Lung (tissue), 12 donors: Measurements from ENCODE around the gene MAP6. TPM values are rescaled to one million over a fixed set of nuclear protein-coding genes. Genes with fewer than 3 reads are reported as not detected.

Experiments used
- ATAC-seq: fragments of 200-7000 bp; cut with Tn5 transposase; one replicate; pipeline ENCODE4 v1.9.1; 2020; ENCODE audit warnings: moderate number of reproducible peaks; ENCODE audit not compliant: insufficient read depth, low FRiP score
- DNase-seq, 3 donors: peaks; one replicate each; pipeline ENCODE4 v3.0.0-alpha.2; 2013 to 2017
- H3K27ac ChIP-seq, 2 donors: one replicate each; pipeline ENCODE4 v1.5.1; 2013; ENCODE audit warnings: mild to moderate bottlenecking in 2 of 2, moderate library complexity in 2 of 2, control low read depth in 1 of 2, inconsistent platforms in 1 of 2, low read depth in 1 of 2, low read length in 1 of 2
- H3K27me3 ChIP-seq, 3 donors: one replicate each; pipeline ENCODE4 v1.5.1; 2013; ENCODE audit warnings: low read length in 2 of 3; ENCODE audit not compliant: control insufficient read depth in 3 of 3, insufficient read depth in 3 of 3
- H3K36me3 ChIP-seq, 4 donors: one replicate each; pipeline ENCODE4 v1.5.1; 2013; ENCODE audit warnings: low read length in 4 of 4, mild to moderate bottlenecking in 1 of 4, moderate library complexity in 1 of 4; ENCODE audit not compliant: control insufficient read depth in 4 of 4, insufficient read depth in 4 of 4
- H3K4me1 ChIP-seq, 5 donors: one replicate each; pipeline ENCODE4 v1.5.1; 2013; ENCODE audit warnings: low read length in 5 of 5, mild to moderate bottlenecking in 2 of 5, moderate library complexity in 1 of 5; ENCODE audit not compliant: control insufficient read depth in 5 of 5, insufficient read depth in 5 of 5
- H3K4me3 ChIP-seq: one replicate; pipeline ENCODE4 v1.5.1; 2013; ENCODE audit warnings: mild to moderate bottlenecking, control low read depth, moderate library complexity
- H3K9ac ChIP-seq, 2 donors: one replicate each; pipeline ENCODE4 v1.5.1; 2013; ENCODE audit warnings: low read length in 2 of 2, control low read depth in 1 of 2; ENCODE audit not compliant: insufficient read depth in 1 of 2
- H3K9me3 ChIP-seq, 4 donors: one replicate each; pipeline ENCODE4 v1.5.1; 2013; ENCODE audit warnings: low read length in 3 of 4, mild to moderate bottlenecking in 1 of 4, moderate library complexity in 1 of 4; ENCODE audit not compliant: control insufficient read depth in 4 of 4, insufficient read depth in 3 of 4
- CTCF ChIP-seq: IDR thresholded peaks from 2 replicates; pipeline ENCODE4 v1.5.1; 2012; ENCODE audit warnings: mild to moderate bottlenecking; ENCODE audit errors: control extremely low read depth, extremely low read depth
- WGBS, 2 donors: extraction: QIAGEN DNeasy Blood & Tissue Kit; methylation state at CpG; one replicate each; pipeline ENCODE4 v1.1.7; 2013; 5-methylcytosine and 5-hydroxymethylcytosine counted together
- polyA plus RNA-seq, 2 donors: library from polyadenylated mRNA; stranded (reverse); fragments of 200-250 nt; gene quantifications; one replicate each; pipeline ENCODE4 v1.2.1, GENCODE V29; 2013
- total RNA-seq, 2 donors: library from RNA; depleted of rRNA in 1 of 2; stranded (reverse); fragments of >200 nt in 1 of 2; gene quantifications; one replicate each; pipeline ENCODE4 v1.2.1, GENCODE V29; 2014 to 2021
- donor health status: control.
- donor health status: control.
- donor health status: Bipolar disorder and iron deficiency.
- donor health status: healthy.
- donor health status: DM: yes; HTN: yes; CAD: no.

The MAP6 gene
- total and polyA plus RNA-seq, 4 donors: 5.8 to 17.8 (median 7.2) TPM

- H3K9ac ChIP-seq: no peak overlapping the region
- no peaks in the 10 kb centered on the region for H3K27me3 ChIP-seq
- no peaks in the 10 kb centered on the region for H3K9me3 ChIP-seq
- peaks cover 7 to 29% (median 15%) of the 10 kb centered on the region in 5 donors for H3K4me1 ChIP-seq
- H3K27ac ChIP-seq: no peak overlapping the region
- WGBS, 2 donors: 88 to 91% methylated on average over 6 of the region's 6 CpGs
- no peak for TF ChIP-seq CTCF
- peaks cover 37 to 61% (median 50%) of the 10 kb centered on the region in 4 donors for H3K36me3 ChIP-seq
- DNase-seq: no peak
- H3K4me3 ChIP-seq: no peak overlapping the region
- no peak for ATAC-seq
Observed at GRCh38 chr11:75567971-75568370, 100.9 kb downstream of the MAP6 start.

GRCh38 chr11:75566763-75567279 is 102.0 kb downstream of the MAP6 start:
- Histone ChIP-seq H3K27ac (peak overlapping the region in 1 of 2 donors; percentile 4), H3K9me3 (no peaks in the 10 kb centered on the region), H3K9ac (no peak overlapping the region), H3K36me3 (peaks cover 31 to 54% (median 46%) of the 10 kb centered on the region in 4 donors), H3K4me3 (no peak overlapping the region), H3K4me1 (peaks cover 7 to 29% (median 15%) of the 10 kb centered on the region in 5 donors), H3K27me3 (no peaks in the 10 kb centered on the region)
- no peak for DNase-seq
- 93 to 96% methylated on average over 34 of the region's 34 CpGs for WGBS, 2 donors
- ATAC-seq: no peak
- no peak for TF ChIP-seq CTCF

- ATAC-seq (no peak), DNase-seq (no peak)
- Histone ChIP-seq H3K4me1 (peaks cover 7 to 33% (median 19%) of the 10 kb centered on the region in 5 donors), H3K9me3 (no peaks in the 10 kb centered on the region), H3K9ac (no peak overlapping the region), H3K36me3 (peaks cover 25 to 48% (median 40%) of the 10 kb centered on the region in 4 donors), H3K27me3 (no peaks in the 10 kb centered on the region), H3K27ac (peak overlapping the region; percentile 64 to 98), H3K4me3 (no peak overlapping the region)
- no peak for TF ChIP-seq CTCF
- WGBS, 2 donors: 83 to 84% methylated on average over 43 of the region's 43 CpGs
Observed at GRCh38 chr11:75565916-75566762, 102.7 kb downstream of the MAP6 start.
